NCI-H345 treated with DMSO at 0.1 percent for 48 hours (cell line): ENCODE data around the gene HK1.
"Not testable (repeated sequence)": the region's sequence is repeated elsewhere in the genome, so short reads cannot be mapped to it uniquely, and the experiment has no call there.

Source experiments
- DNase-seq: peaks from one replicate; lab custom pipeline; 2025; ENCODE audit not compliant: unreplicated experiment; lab: John Stamatoyannopoulos, UW

HK1 gene

GRCh38 chr10:69278446-69278963 is at the start of gene HK1:
TSS of gene HK1 (plus strand) at chr10:69278496.
- no peak for DNase-seq

- DNase-seq, result no peak
Observed at GRCh38 chr10:69229616-69229916, 48.7 kb upstream of the HK1 start.

GRCh38 chr10:69230128-69230527 is 48.2 kb upstream of the HK1 start:
- no peak for DNase-seq

- no peak for DNase-seq
Observed at GRCh38 chr10:69232252-69232651, 46.0 kb upstream of the HK1 start.

GRCh38 chr10:69232736-69233480 is 45.4 kb upstream of the HK1 start:
- no peak for DNase-seq

GRCh38 chr10:69234447-69234846 is 43.8 kb upstream of the HK1 start:
- DNase-seq, result no peak

GRCh38 chr10:69237528-69238159 is 40.7 kb upstream of the HK1 start:
- peak; percentile 6 for DNase-seq

GRCh38 chr10:69239136-69239535 is 39.2 kb upstream of the HK1 start:
- no peak for DNase-seq

- no peak for DNase-seq
Observed at GRCh38 chr10:69239816-69240434, 38.4 kb upstream of the HK1 start.

- DNase-seq, result no peak
Observed at GRCh38 chr10:69240455-69240854, 37.8 kb upstream of the HK1 start.

GRCh38 chr10:69241575-69241974 is 36.7 kb upstream of the HK1 start:
- DNase-seq, result no peak

GRCh38 chr10:69242040-69242851 is 36.0 kb upstream of the HK1 start:
- DNase-seq, result no peak

GRCh38 chr10:69242852-69243212 is 35.5 kb upstream of the HK1 start:
- DNase-seq, result peak; percentile 0

GRCh38 chr10:69243817-69244216 is 34.5 kb upstream of the HK1 start:
- DNase-seq, result no peak

- DNase-seq, result no peak
Observed at GRCh38 chr10:69246036-69246435, 32.3 kb upstream of the HK1 start.

GRCh38 chr10:69246581-69247312 is 31.5 kb upstream of the HK1 start:
- no peak for DNase-seq

GRCh38 chr10:69247313-69247710 is 31.0 kb upstream of the HK1 start:
- no peak for DNase-seq

GRCh38 chr10:69248117-69248730 is 30.1 kb upstream of the HK1 start:
- DNase-seq, result no peak

GRCh38 chr10:69250041-69250440 is 28.3 kb upstream of the HK1 start:
- DNase-seq, result no peak

- not testable (repeated sequence) for DNase-seq
Observed at GRCh38 chr10:69251417-69251816, 26.9 kb upstream of the HK1 start.
